Esophagus squamous epithelium (tissue), 4 donors: ENCODE data around the gene CLP1.
A peak's percentile ranks its signal among the peaks of the same experiment; 100 is the strongest.

Source experiments
- POLR2A ChIP-seq, 4 donors: fragments of 450-650 bp; IDR thresholded peaks; one replicate each; pipeline ENCODE4 v1.6.1; 2017; ENCODE audit warnings: antibody characterized with exemption in 4 of 4, mild to moderate bottlenecking in 4 of 4, moderate library complexity in 3 of 4
- TF ChIP-seq, protein P1 (sequence below), 6 experiments: fragments of 450-650 bp in 4 of 6; fragments of 200-600 bp in 2 of 6; sonication (generic) in 2 of 6; IDR thresholded peaks; one replicate each; pipeline ENCODE4 v1.5.1; 2016 to 2019; ENCODE audit warnings: antibody characterized with exemption in 6 of 6, mild to moderate bottlenecking in 4 of 6, moderate library complexity in 4 of 6

DNA sequence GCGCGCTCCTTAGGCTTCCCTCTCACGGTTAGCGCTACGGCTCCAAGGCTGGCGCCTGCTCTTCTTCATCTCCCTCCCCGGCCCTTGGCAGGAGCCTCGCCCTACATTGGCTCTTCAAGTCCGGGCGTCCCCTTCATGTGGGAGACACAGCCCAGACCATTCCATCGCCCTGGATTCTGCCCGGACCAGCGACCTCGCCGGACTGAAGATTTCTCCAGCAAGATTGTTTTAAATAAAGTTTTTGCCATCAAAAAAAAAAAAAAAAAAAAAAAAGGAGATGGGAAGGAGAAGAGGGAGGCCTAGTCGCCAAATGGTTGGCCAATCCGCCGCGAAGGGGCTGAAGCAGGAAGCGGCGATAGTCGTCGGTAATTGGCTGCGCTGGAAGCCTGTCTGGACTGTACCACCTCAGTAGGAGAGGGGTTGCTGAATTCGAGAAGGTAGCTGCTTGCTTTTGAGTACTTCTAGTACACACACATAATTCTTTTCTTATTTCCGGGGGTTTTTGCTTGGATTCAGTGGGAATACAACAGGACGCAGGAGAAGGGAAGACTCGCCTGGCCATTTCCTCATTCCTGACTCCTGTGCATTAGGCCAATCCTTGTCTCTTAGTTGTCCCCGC is 9.7 kb downstream of the CLP1 start:
- TF ChIP-seq, protein P1, sequence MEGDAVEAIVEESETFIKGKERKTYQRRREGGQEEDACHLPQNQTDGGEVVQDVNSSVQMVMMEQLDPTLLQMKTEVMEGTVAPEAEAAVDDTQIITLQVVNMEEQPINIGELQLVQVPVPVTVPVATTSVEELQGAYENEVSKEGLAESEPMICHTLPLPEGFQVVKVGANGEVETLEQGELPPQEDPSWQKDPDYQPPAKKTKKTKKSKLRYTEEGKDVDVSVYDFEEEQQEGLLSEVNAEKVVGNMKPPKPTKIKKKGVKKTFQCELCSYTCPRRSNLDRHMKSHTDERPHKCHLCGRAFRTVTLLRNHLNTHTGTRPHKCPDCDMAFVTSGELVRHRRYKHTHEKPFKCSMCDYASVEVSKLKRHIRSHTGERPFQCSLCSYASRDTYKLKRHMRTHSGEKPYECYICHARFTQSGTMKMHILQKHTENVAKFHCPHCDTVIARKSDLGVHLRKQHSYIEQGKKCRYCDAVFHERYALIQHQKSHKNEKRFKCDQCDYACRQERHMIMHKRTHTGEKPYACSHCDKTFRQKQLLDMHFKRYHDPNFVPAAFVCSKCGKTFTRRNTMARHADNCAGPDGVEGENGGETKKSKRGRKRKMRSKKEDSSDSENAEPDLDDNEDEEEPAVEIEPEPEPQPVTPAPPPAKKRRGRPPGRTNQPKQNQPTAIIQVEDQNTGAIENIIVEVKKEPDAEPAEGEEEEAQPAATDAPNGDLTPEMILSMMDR (IDR thresholded peaks at IDR 0.05): no peak
- TF ChIP-seq POLR2A (IDR thresholded peaks at IDR 0.05): peak in 2 of 4 donors; percentile 32 to 35
